ENCODE results near the gene SLC51B. TPM values are rescaled to one million over a fixed set of nuclear protein-coding genes. Genes with fewer than 3 reads are reported as not detected.

SLC51B gene
- not detected for total RNA-seq
- not detected for polyA plus RNA-seq (2013, experiment 1 of 2)
- polyA plus RNA-seq (2013, experiment 2 of 2): not detected
- long read RNA-seq, experiment 1: 0 reads
- long read RNA-seq, experiment 2: 0 reads
- long read RNA-seq, experiment 3, partial matches to known transcripts: 0 of 2 reads
- long read RNA-seq, experiment 3, other reads (novel, unspliced or antisense): 2 of 2 reads
- long read RNA-seq, experiment 4: 0 reads

DNA sequence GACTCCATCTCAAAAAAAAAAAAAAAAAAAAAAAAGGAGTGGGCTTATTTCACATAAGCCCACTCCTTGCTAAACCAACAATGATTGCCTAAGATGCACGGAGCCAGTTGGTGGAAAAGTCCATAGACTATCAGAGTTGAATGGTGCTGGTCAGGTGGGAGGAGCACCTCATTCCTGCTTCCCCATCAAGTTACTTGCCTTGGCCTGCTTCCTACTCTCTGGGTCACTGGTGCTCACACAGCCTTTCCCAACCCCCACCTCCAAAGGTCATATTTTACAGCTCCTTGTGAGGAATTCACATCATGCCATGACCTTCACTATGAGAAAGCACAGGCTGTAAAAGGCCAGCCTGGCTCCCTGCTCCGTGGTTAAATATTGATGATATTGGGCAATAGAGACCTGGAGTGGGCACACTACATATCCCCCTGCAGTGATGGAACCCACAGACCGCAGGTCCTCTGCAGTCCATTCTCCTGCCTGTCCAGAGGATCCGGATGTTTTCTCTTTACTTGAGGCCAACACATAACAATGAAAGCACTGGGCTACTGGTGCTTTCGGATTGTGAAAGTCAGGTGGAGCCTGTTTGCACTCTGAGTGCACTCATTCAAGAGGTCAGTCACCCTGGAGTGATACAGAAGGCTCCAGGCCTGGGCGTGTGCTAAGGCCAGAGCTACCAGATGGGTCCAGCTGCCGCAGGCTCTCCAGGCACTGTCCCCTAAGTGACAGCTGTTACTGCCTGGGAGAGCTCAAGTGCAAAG is at the start of gene SLC51B:
TSS of gene SLC51B (plus strand) at position 664 of the 758 bp plus-strand sequence. CDS start 4,618 bp downstream, outside the sequence.
- DNase-seq: no peak
- TF ChIP-seq, protein P1, sequence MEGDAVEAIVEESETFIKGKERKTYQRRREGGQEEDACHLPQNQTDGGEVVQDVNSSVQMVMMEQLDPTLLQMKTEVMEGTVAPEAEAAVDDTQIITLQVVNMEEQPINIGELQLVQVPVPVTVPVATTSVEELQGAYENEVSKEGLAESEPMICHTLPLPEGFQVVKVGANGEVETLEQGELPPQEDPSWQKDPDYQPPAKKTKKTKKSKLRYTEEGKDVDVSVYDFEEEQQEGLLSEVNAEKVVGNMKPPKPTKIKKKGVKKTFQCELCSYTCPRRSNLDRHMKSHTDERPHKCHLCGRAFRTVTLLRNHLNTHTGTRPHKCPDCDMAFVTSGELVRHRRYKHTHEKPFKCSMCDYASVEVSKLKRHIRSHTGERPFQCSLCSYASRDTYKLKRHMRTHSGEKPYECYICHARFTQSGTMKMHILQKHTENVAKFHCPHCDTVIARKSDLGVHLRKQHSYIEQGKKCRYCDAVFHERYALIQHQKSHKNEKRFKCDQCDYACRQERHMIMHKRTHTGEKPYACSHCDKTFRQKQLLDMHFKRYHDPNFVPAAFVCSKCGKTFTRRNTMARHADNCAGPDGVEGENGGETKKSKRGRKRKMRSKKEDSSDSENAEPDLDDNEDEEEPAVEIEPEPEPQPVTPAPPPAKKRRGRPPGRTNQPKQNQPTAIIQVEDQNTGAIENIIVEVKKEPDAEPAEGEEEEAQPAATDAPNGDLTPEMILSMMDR (conservative IDR thresholded peaks at IDR 0.05): no peak
- H3K27ac Mint-ChIP-seq: no peak within 1 kb of the TSS

DNA sequence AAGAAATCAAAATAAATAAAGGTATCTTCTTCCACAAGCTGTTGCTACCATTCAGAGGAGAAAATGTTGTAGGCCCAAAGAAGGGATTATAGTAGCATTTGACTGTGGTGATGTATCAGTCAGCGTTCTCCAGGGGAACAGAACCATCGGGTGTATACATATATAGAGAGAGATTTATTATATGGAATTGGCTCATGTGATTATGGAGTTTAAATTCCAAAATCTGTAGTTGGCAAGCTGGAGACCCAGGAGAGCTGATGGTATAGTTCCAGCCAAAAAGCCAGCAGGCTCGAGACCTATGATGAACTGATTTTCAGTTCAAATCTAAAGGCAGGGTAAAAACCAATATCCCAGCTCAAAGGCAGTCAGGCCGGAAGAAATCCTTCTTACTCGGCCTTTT is 48.1 kb upstream of the SLC51B start:
- Histone ChIP-seq H3K27me3 (ENCODE audit: control insufficient read depth, insufficient read depth, low read length, poor library complexity, severe bottlenecking) (no peaks in the 10 kb centered on the region), H3K9me3 (ENCODE audit: control insufficient read depth, low read length) (no peaks in the 10 kb centered on the region), H3K9ac (ENCODE audit: extremely low read depth, low read length, poor library complexity, severe bottlenecking) (no peak overlapping the region), H3K4me3 (ENCODE audit: low read length) (no peak overlapping the region), H3K4me1 (ENCODE audit: control insufficient read depth, insufficient read depth, low read length) (no peaks in the 10 kb centered on the region), H3K36me3 (ENCODE audit: control insufficient read depth, insufficient read depth, low read length) (no peaks in the 10 kb centered on the region), H3K27ac (ENCODE audit: low read depth, low read length) (no peak overlapping the region)
- no peak for DNase-seq
- Mint-ChIP-seq H3K9me3 (no peaks in the 10 kb centered on the region), H3K27me3 (ENCODE audit: insufficient read depth) (peaks cover 1% of the 10 kb centered on the region), H3K27ac (no peak overlapping the region), H3K4me1 (no peaks in the 10 kb centered on the region), H3K4me3 (no peak overlapping the region), H3K36me3 (ENCODE audit: low read depth) (no peaks in the 10 kb centered on the region)
- TF ChIP-seq, protein P1 (conservative IDR thresholded peaks at IDR 0.05): no peak
- 91% methylated on average over 3 to 5 of the region's 5 CpGs for WGBS, 2 experiments (ENCODE audit: insufficient coverage in 1 of 2, insufficient read length in 1 of 2)

More for the DNA sequence above, at the start of gene SLC51B:
- no peaks in the 10 kb centered on the region for H3K9me3 Mint-ChIP-seq
- H3K4me3 Mint-ChIP-seq: no peak within 1 kb of the TSS
- peaks cover 5% of the 10 kb centered on the region for H3K27me3 Mint-ChIP-seq (ENCODE audit: insufficient read depth)
- Histone ChIP-seq H3K36me3 (ENCODE audit: control insufficient read depth, insufficient read depth, low read length) (no peaks in the 10 kb centered on the region), H3K9me3 (ENCODE audit: control insufficient read depth, low read length) (no peaks in the 10 kb centered on the region), H3K9ac (ENCODE audit: extremely low read depth, low read length, poor library complexity, severe bottlenecking) (no peak within 1 kb of the TSS), H3K4me1 (ENCODE audit: control insufficient read depth, insufficient read depth, low read length) (no peaks in the 10 kb centered on the region), H3K27me3 (ENCODE audit: control insufficient read depth, insufficient read depth, low read length, poor library complexity, severe bottlenecking) (no peaks in the 10 kb centered on the region), H3K27ac (ENCODE audit: low read depth, low read length) (no peak within 1 kb of the TSS), H3K4me3 (ENCODE audit: low read length) (no peak within 1 kb of the TSS)
- no peaks in the 10 kb centered on the region for H3K36me3 Mint-ChIP-seq (ENCODE audit: low read depth)
- H3K4me1 Mint-ChIP-seq: no peaks in the 10 kb centered on the region
- 90% methylated on average over 5 to 7 of the region's 7 CpGs for WGBS, 2 experiments (ENCODE audit: insufficient coverage in 1 of 2, insufficient read length in 1 of 2)

DNA sequence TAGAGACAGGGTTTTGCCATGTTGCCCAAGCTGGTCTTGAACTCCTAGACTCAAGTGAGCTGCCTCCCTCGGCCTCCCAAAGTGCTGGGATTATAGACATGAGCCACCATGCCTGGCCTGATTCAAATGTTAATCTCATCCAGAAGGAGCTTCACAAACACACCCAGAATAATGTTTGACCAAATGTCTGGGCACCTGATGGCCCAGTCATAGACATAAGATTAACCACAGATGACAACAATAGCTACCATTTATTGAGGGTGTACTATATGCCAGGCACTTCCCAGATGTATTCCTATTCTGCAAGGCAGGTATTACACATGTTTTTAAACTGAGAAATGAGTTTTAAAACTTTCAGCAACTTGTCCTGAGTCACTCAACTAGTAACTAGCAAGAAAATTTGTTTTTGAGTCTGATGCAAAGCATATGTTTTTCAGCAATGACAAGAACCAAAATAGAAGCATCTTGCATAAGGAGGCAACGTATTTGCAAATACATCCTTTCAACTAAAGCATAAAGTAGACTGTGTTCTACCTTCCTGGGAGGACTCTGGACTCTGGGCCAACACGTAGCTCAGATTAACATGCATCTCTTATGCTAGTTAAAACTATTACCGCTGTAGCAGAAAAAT is 47.3 kb upstream of the SLC51B start:
- Histone ChIP-seq H3K4me3 (ENCODE audit: low read length) (no peak overlapping the region), H3K27me3 (ENCODE audit: control insufficient read depth, insufficient read depth, low read length, poor library complexity, severe bottlenecking) (no peaks in the 10 kb centered on the region), H3K27ac (ENCODE audit: low read depth, low read length) (no peak overlapping the region), H3K4me1 (ENCODE audit: control insufficient read depth, insufficient read depth, low read length) (no peaks in the 10 kb centered on the region), H3K9me3 (ENCODE audit: control insufficient read depth, low read length) (no peaks in the 10 kb centered on the region), H3K9ac (ENCODE audit: extremely low read depth, low read length, poor library complexity, severe bottlenecking) (no peak overlapping the region), H3K36me3 (ENCODE audit: control insufficient read depth, insufficient read depth, low read length) (peaks cover 3% of the 10 kb centered on the region)
- H3K4me3 Mint-ChIP-seq: no peak overlapping the region
- TF ChIP-seq, protein P1 (conservative IDR thresholded peaks at IDR 0.05): no peak
- H3K9me3 Mint-ChIP-seq: no peaks in the 10 kb centered on the region
- 94 to 95% methylated on average over 4 of the region's 4 CpGs for WGBS, 2 experiments (ENCODE audit: insufficient coverage in 1 of 2, insufficient read length in 1 of 2)
- no peaks in the 10 kb centered on the region for H3K4me1 Mint-ChIP-seq
- H3K27ac Mint-ChIP-seq: no peak overlapping the region
- H3K36me3 Mint-ChIP-seq (ENCODE audit: low read depth): peaks cover 4% of the 10 kb centered on the region
- no peak for DNase-seq
- peaks cover under 1% of the 10 kb centered on the region for H3K27me3 Mint-ChIP-seq (ENCODE audit: insufficient read depth)
